ENCODE measurements around the gene POU3F3. TPM values are rescaled to one million over a fixed set of nuclear protein-coding genes. Genes with fewer than 3 reads are reported as not detected.

The POU3F3 gene
- total RNA-seq, 2 experiments from 2014 or later: 2.7 to 3.1 TPM

DNA sequence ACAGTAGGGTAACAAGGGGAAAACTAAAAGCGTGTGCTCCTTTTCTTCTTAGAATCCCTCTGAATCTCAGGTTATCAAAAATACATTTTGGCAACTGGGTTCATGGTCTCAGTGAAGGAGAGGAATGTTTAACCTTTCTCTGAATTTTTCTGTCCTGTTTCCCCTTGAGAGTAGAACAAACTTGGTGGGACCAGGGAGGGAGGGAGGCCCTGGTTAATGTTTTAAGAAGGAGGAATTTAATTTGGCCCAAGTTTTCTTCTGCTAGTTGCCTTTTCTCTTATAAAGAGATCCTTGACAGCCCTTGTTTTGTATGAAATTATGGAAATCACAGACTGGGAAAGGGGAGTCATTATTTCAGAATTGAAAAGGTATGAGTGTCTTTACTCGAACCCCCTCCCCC is 12.2 kb upstream of the POU3F3 start:
- CTCF ChIA-PET (ENCODE audit: unreplicated experiment): no interaction called here
- no peak overlapping the region for H3K4me3 ChIP-seq (ENCODE audit: low read depth, low read length, poor library complexity, severe bottlenecking)
- TF ChIP-seq EZH2phosphoT487 (IDR thresholded peaks at IDR 0.05; ENCODE audit: borderline replicate concordance, low read depth, low read length): no peak
- BruUV-seq (replicated peaks): no TSS peak
- H3K9me3 ChIP-seq (ENCODE audit: low read length): no peaks in the 10 kb centered on the region
- H3K27ac ChIP-seq (ENCODE audit: low read depth, low read length, poor library complexity, severe bottlenecking): no peak overlapping the region
- H3K4me2 ChIP-seq (ENCODE audit: low read length): no peak overlapping the region
- POLR2A ChIA-PET: interaction anchor here (0.7 to 1.8 kb wide), 2 partner anchors 8 to 31 kb away, joined by 3 to 4 read pairs; no protein-coding TSS in a partner anchor
- intact Hi-C loops (cut with micrococcal nuclease; ENCODE audit: unreplicated experiment): no loop called here
- H3K4me1 ChIP-seq (ENCODE audit: insufficient read depth, low read length, poor library complexity, severe bottlenecking): no peaks in the 10 kb centered on the region
- H4K20me1 ChIP-seq (ENCODE audit: insufficient read depth, low read length): no peaks in the 10 kb centered on the region
- no peaks in the 10 kb centered on the region for H3K9me2 ChIP-seq (ENCODE audit: insufficient read depth, low read length)
- DNase-seq (ENCODE audit: low spot score): no peak
- no peak overlapping the region for H2AFZ ChIP-seq (ENCODE audit: low read length)
- H3K36me3 ChIP-seq (ENCODE audit: insufficient read depth, low read length): no peaks in the 10 kb centered on the region
- no peaks in the 10 kb centered on the region for H3K79me2 ChIP-seq (ENCODE audit: insufficient read depth, low read depth, low read length)

DNA sequence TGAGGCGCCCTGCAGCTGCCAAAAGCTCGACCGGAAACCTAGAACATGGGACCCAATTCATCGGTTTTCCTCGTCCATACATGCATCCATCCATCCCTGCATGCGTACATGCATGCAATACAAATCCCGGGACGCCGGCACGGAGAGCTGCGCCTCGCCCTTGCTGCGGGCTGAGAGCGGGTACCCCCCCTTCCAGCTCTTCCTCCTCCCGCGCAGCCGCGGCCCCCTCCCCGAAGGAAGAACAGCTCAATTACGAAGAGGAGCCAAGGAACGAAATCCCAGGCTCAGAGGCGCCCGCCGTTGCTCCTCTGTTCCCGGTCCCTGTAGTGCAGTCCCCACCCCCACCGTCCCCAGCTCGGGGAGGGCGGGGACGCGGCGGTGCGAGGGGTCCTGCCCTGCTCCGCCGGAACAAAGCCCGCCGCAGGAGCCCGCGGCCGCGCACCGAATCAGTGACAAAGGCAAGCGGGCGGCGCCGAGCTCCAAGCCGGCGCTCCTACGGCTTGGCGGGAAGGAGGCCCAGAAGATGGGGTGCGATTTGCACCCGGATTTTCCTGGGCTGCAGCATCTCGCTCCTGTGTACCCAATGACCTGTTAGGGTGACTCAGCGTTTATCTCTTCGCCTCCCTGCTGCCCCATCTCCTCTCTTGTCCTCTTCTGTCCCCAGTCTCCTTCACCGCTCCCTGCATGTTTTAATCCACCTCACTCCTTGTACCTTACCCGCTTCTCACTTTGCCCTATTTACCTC is 8.9 kb upstream of the POU3F3 start:
- DNase-seq (ENCODE audit: low spot score): no peak
- no TSS peak for BruUV-seq (replicated peaks)
- intact Hi-C loops (cut with micrococcal nuclease; ENCODE audit: unreplicated experiment): no loop called here
- Histone ChIP-seq H3K4me3 (ENCODE audit: low read depth, low read length, poor library complexity, severe bottlenecking) (no peak overlapping the region), H3K4me2 (ENCODE audit: low read length) (no peak overlapping the region), H4K20me1 (ENCODE audit: insufficient read depth, low read length) (no peaks in the 10 kb centered on the region), H3K36me3 (ENCODE audit: insufficient read depth, low read length) (no peaks in the 10 kb centered on the region), H3K27ac (ENCODE audit: low read depth, low read length, poor library complexity, severe bottlenecking) (no peak overlapping the region), H3K79me2 (ENCODE audit: insufficient read depth, low read depth, low read length) (no peaks in the 10 kb centered on the region), H3K4me1 (ENCODE audit: insufficient read depth, low read length, poor library complexity, severe bottlenecking) (no peaks in the 10 kb centered on the region), H3K9me3 (ENCODE audit: low read length) (no peaks in the 10 kb centered on the region), H2AFZ (ENCODE audit: low read length) (no peak overlapping the region), H3K9me2 (ENCODE audit: insufficient read depth, low read length) (no peaks in the 10 kb centered on the region)
- POLR2A ChIA-PET: no interaction called here
- CTCF ChIA-PET (ENCODE audit: unreplicated experiment): no interaction called here
- TF ChIP-seq, protein P1, sequence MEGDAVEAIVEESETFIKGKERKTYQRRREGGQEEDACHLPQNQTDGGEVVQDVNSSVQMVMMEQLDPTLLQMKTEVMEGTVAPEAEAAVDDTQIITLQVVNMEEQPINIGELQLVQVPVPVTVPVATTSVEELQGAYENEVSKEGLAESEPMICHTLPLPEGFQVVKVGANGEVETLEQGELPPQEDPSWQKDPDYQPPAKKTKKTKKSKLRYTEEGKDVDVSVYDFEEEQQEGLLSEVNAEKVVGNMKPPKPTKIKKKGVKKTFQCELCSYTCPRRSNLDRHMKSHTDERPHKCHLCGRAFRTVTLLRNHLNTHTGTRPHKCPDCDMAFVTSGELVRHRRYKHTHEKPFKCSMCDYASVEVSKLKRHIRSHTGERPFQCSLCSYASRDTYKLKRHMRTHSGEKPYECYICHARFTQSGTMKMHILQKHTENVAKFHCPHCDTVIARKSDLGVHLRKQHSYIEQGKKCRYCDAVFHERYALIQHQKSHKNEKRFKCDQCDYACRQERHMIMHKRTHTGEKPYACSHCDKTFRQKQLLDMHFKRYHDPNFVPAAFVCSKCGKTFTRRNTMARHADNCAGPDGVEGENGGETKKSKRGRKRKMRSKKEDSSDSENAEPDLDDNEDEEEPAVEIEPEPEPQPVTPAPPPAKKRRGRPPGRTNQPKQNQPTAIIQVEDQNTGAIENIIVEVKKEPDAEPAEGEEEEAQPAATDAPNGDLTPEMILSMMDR (conservative IDR thresholded peaks at IDR 0.05; ENCODE audit: low read length): no peak
- no peak for TF ChIP-seq EZH2phosphoT487 (IDR thresholded peaks at IDR 0.05; ENCODE audit: borderline replicate concordance, low read depth, low read length)

DNA sequence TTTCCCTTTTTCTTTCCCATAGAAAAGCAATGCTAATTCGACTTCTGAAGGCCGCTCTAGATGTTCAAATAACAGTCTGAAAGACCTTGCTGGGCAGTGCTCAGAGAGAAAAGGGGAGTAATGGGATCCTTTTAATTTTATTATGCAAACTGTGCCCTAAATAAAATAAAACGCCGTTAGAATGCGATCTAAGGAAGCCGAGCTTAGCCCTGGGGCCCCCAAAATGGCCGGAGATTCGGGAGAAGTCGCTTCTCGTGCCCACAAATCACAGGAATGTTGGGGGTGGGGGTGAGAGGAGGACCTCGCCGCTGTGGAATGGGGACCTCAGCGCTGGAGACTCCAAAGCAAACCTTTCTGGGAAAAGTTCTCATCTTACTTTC is 8.4 kb upstream of the POU3F3 start:
- POLR2A ChIA-PET: no interaction called here
- BruUV-seq (replicated peaks): no TSS peak
- CTCF ChIA-PET (ENCODE audit: unreplicated experiment): no interaction called here

More for the DNA sequence above, 8.4 kb upstream of the POU3F3 start:
- Histone ChIP-seq H3K4me1 (ENCODE audit: insufficient read depth, low read length, poor library complexity, severe bottlenecking) (no peaks in the 10 kb centered on the region), H3K9me3 (ENCODE audit: low read length) (no peaks in the 10 kb centered on the region), H3K27ac (ENCODE audit: low read depth, low read length, poor library complexity, severe bottlenecking) (no peak overlapping the region), H3K9me2 (ENCODE audit: insufficient read depth, low read length) (no peaks in the 10 kb centered on the region), H4K20me1 (ENCODE audit: insufficient read depth, low read length) (no peaks in the 10 kb centered on the region), H2AFZ (ENCODE audit: low read length) (no peak overlapping the region), H3K4me2 (ENCODE audit: low read length) (no peak overlapping the region), H3K36me3 (ENCODE audit: insufficient read depth, low read length) (no peaks in the 10 kb centered on the region), H3K4me3 (ENCODE audit: low read depth, low read length, poor library complexity, severe bottlenecking) (no peak overlapping the region), H3K79me2 (ENCODE audit: insufficient read depth, low read depth, low read length) (no peaks in the 10 kb centered on the region)
- DNase-seq (ENCODE audit: low spot score): no peak
- intact Hi-C loops (cut with micrococcal nuclease; ENCODE audit: unreplicated experiment): no loop called here
- TF ChIP-seq EZH2phosphoT487 (IDR thresholded peaks at IDR 0.05; ENCODE audit: borderline replicate concordance, low read depth, low read length): no peak
- TF ChIP-seq, protein P1 (conservative IDR thresholded peaks at IDR 0.05; ENCODE audit: low read length): no peak
